ENCODE measurements around the gene OLR1.

Gene OLR1

DNA sequence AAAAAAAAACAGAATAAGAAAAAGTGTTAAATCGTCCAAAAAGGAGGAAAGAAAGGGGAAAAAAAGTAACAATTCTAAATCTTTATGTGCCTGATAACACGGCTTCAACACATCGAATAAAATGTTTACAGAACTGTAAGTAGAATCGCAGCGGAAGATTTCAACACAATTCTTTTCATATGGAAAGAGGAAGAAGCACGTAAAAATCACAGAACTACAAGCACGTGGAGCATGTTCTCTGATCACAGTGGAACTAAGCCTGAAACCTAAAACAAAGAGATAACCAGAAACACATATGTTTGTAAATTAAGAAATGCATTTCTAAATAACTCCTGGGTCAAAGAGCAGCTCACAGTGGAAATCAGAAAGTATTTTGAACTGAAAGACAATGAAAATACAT is 50.7 kb downstream of the OLR1 start:
- DNase-seq = no peak
- no peak for TF ChIP-seq POLR2A (IDR thresholded peaks at IDR 0.05; ENCODE audit: low read length)
- TF ChIP-seq GATA1 (IDR thresholded peaks at IDR 0.05; ENCODE audit: low read depth, low read length) = no peak

DNA sequence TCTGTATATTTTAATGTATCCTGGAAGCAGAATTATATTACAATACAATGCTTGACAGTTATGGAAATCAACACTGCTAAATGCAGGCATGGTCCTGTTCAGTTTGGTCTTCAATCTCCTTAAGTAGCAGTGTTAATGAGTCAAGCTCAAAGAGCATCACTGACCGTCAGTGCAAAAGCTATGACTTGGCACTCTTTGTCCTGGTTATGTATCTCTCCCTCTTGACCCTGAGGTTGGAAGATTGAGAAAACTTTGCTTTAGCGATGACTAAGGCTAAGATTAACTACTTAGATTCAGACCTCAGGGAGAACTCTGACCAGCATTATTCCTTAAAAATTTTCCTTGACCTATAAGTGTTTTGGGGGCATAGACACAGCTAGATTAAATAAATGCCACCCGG is 52.9 kb downstream of the OLR1 start:
- TF ChIP-seq GATA1 (IDR thresholded peaks at IDR 0.05; ENCODE audit: low read depth, low read length) = no peak
- no peak for TF ChIP-seq POLR2A (IDR thresholded peaks at IDR 0.05; ENCODE audit: low read length)
- DNase-seq = no peak

DNA sequence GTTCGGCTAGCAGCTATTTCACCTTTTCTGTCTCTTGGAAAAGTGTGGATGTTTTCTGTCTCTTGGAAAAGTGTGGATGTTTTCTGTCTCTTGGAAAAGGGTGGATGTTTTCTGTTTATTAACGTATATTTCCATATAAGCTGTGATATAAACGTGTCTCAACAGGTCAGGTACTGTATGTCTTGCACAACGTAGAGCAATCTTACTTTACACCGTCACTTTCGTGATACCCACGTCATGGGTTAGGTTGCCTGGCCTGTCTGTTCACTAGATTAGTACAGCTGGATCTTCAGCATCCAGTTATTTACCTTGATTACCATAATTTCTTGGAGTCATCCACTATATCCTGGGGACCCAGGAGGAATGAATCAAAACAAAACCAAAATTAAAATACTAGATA is 56.0 kb downstream of the OLR1 start:
- TF ChIP-seq POLR2A (IDR thresholded peaks at IDR 0.05; ENCODE audit: low read length) = no peak
- no peak for TF ChIP-seq GATA1 (IDR thresholded peaks at IDR 0.05; ENCODE audit: low read depth, low read length)
- DNase-seq = no peak

DNA sequence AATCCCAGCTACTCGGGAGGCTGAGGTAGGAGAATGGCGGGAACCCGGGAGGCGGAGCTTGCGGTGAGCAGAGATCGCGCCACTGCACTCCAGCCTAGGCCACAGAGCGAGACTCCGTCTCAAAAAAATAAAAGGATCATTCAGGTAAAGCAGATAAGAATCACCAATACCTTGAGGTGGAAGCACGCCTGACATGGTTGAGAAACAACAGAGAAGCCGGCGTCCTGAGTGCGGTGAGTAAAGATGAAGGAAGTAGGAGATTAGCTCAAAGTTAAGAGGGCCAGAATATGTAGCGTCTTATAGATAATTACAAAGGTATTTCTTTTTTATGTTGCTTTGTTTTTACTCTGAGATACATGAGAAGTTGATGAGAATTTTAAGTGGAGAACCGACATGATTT is 56.6 kb downstream of the OLR1 start:
- DNase-seq = no peak

DNA sequence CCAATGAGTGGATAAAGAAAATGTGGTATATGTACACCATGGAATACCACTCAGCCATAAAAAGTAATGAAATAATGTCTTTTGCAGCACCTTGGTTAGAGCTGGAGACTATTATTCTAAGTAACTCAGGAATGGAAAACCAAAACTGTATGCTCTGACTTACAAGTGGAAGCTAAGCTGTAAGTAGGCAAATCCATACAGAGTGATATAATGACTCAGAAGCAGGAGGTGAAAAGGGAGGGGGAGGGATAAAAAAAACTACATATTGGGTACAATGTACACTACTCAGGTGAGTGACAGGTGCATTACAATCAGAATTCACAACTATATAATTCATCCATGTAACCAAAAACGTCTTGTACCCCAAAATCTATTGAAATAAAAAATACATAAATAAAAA is 58.0 kb downstream of the OLR1 start:
- DNase-seq = no peak
- TF ChIP-seq GATA1 (IDR thresholded peaks at IDR 0.05; ENCODE audit: low read depth, low read length) = no peak

More for the DNA sequence above, 56.6 kb downstream of the OLR1 start:
- no peak for TF ChIP-seq POLR2A (IDR thresholded peaks at IDR 0.05; ENCODE audit: low read length)
- TF ChIP-seq GATA1 (IDR thresholded peaks at IDR 0.05; ENCODE audit: low read depth, low read length) = no peak

DNA sequence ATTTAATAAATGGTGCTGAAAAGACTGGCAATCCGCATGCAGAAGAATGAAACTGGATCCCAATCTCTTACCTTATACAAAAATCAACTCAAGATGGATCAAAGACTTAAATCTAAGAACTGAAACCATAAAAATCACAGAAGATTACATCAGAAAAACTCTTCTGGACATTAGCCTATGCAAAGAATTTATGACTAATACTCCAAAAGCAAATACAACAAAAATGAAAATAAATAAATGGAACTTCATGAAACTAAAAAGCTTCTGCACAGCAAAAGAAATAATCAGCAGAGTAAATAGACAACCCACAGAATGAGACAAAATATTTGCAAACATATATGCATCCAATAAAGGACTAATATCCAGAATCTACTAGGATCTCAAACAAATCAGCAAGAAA is 58.9 kb downstream of the OLR1 start:
- no peak for DNase-seq
- no peak for TF ChIP-seq POLR2A (IDR thresholded peaks at IDR 0.05; ENCODE audit: low read length)
- no peak for TF ChIP-seq GATA1 (IDR thresholded peaks at IDR 0.05; ENCODE audit: low read depth, low read length)

DNA sequence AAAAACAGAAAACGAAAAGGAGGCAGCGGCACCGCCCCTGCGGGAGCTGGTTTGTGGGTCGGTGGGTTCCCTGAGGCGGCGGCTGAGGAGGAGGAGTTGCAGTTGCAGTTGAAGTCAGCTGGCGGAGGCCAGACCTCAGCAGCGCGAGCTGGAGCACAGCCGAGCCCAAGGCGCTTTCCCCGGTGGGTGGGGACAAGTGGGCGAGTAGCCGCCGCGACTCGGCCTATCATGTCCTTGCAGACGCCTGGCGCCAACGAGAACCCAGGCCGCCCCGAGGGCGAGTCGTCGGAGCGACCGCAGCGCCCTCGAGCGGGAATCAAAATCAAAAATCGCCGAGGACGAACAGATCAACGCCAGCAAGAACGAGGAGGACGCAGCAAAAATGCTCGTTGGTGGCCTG is 60.5 kb downstream of the OLR1 start:
- DNase-seq = no peak
- no peak for TF ChIP-seq GATA1 (IDR thresholded peaks at IDR 0.05; ENCODE audit: low read depth, low read length)
- no peak for TF ChIP-seq POLR2A (IDR thresholded peaks at IDR 0.05; ENCODE audit: low read length)

DNA sequence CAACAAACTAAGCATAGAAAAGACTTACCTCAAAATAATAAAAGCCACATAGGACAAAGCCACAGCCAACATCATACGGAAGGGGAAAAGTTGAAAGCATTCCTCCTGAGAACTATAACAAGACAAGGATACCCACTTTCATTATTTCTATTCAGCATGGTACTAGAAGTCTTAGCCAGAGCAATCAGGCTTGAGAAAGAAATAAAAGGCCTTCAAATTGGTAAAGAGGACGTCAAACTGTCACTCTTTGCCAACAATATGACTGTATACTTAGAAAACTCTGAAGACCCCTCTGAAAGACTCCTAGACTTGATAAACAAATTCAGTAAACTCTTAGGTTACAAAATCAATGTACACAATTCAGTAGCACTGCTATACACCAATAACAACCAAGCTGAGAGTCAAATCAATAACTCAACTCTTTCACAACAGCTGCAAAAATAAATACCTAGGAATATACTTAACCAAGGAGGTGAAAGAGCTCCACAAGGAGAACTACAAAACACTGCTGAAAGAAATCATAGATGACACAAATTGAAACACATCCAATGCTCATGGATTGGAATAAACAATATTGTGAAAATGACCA is 61.6 kb downstream of the OLR1 start:
- no peak for TF ChIP-seq POLR2A (IDR thresholded peaks at IDR 0.05; ENCODE audit: low read length)
- TF ChIP-seq GATA1 (IDR thresholded peaks at IDR 0.05; ENCODE audit: low read depth, low read length) = no peak
- DNase-seq = no peak

All from erythroblast (primary cell).